WTC11 (cell line): ENCODE measurements around the gene DCK. TPM values are rescaled to one million over a fixed set of nuclear protein-coding genes. Genes with fewer than 3 reads are reported as not detected.
A peak's percentile ranks its signal among the peaks of the same experiment; 100 is the strongest.

Experiments used
- ATAC-seq: fragments of 200-7000 bp; cut with Tn5 transposase; 2 replicates; pipeline ENCODE4 v1.10.0; 2021; ENCODE audit warnings: mild to moderate bottlenecking, moderate library complexity
- CTCF ChIA-PET: fragments of 300-600 bp; sonication (Branson Sonifier 250); formaldehyde crosslinking; loops from one replicate; lab custom pipeline; 2021; ENCODE audit warnings: antibody characterized with exemption; lab: Charles Lee
- POLR2A ChIA-PET: fragments of 350-600 bp; sonication (Branson Sonifier 250); formaldehyde crosslinking; loops from one replicate; lab custom pipeline; 2021; ENCODE audit warnings: antibody characterized with exemption; lab: Charles Lee
- DNase-seq: peaks from one replicate; pipeline ENCODE4 v3.0.0; 2021; ENCODE audit warnings: low spot score
- H3K27ac Mint-ChIP-seq: 2 replicates; pipeline ENCODE4 v1.8.0; 2021; ENCODE audit warnings: mixed read lengths
- H3K27me3 Mint-ChIP-seq: 2 replicates; pipeline ENCODE4 v1.8.0; 2021; ENCODE audit warnings: low read depth, mild to moderate bottlenecking, moderate library complexity, mixed read lengths
- H3K36me3 Mint-ChIP-seq: 2 replicates; pipeline ENCODE4 v1.8.0; 2021; ENCODE audit warnings: mixed read lengths
- H3K4me1 Mint-ChIP-seq: 2 replicates; pipeline ENCODE4 v1.8.0; 2022; ENCODE audit warnings: mixed read lengths
- H3K4me3 Mint-ChIP-seq: 2 replicates; pipeline ENCODE4 v1.8.0; 2021; ENCODE audit warnings: mild to moderate bottlenecking, moderate library complexity, mixed read lengths
- H3K9me3 Mint-ChIP-seq: 2 replicates; pipeline ENCODE4 v1.8.0; 2021; ENCODE audit warnings: mixed read lengths
- CREM ChIP-seq: sonication (generic); formaldehyde crosslinking; IDR thresholded peaks from 2 replicates; pipeline ENCODE4 v1.8.1; 2022; ENCODE audit warnings: mild to moderate bottlenecking, missing genetic modification reagents, moderate library complexity
- ETV6 ChIP-seq: sonication (generic); formaldehyde crosslinking; IDR thresholded peaks from 2 replicates; pipeline ENCODE4 v1.8.1; 2022; ENCODE audit warnings: mild to moderate bottlenecking, missing genetic modification reagents
- FOXP1 ChIP-seq: sonication (generic); formaldehyde crosslinking; IDR thresholded peaks from 2 replicates; pipeline ENCODE4 v1.8.0; 2022; ENCODE audit warnings: missing genetic modification reagents, mild to moderate bottlenecking, moderate library complexity, borderline replicate concordance
- KAT7 ChIP-seq: sonication (generic); formaldehyde crosslinking; IDR thresholded peaks from 2 replicates; pipeline ENCODE4 v1.8.1; 2023; ENCODE audit warnings: missing genetic modification reagents, mild to moderate bottlenecking, borderline replicate concordance
- MLX ChIP-seq: sonication (generic); formaldehyde crosslinking; IDR thresholded peaks from 2 replicates; pipeline ENCODE4 v1.8.1; 2023; ENCODE audit warnings: mild to moderate bottlenecking, missing genetic modification reagents, moderate library complexity
- MXD4 ChIP-seq: fragments of 250-450 bp; sonication (Bioruptor Pico); IDR thresholded peaks from 2 replicates; pipeline ENCODE4 v1.8.0; 2021; ENCODE audit warnings: mild to moderate bottlenecking, moderate library complexity, borderline replicate concordance
- NR2C2 ChIP-seq: sonication (generic); formaldehyde crosslinking; IDR thresholded peaks from 2 replicates; pipeline ENCODE4 v1.8.0; 2022; ENCODE audit warnings: mild to moderate bottlenecking, missing genetic modification reagents
- SMAD4 ChIP-seq: sonication (generic); formaldehyde crosslinking; IDR thresholded peaks from 2 replicates; pipeline ENCODE4 v1.8.0; 2022; ENCODE audit warnings: mild to moderate bottlenecking, missing genetic modification reagents
- TCF7 ChIP-seq: sonication (generic); formaldehyde crosslinking; IDR thresholded peaks from 2 replicates; pipeline ENCODE4 v1.8.0; 2022; ENCODE audit warnings: mild to moderate bottlenecking, low read depth, missing genetic modification reagents, moderate library complexity
- USF1 ChIP-seq: sonication (generic); formaldehyde crosslinking; IDR thresholded peaks from 2 replicates; pipeline ENCODE4 v1.8.0; 2022; ENCODE audit warnings: mild to moderate bottlenecking, missing genetic modification reagents
- USF2 ChIP-seq: sonication (generic); formaldehyde crosslinking; IDR thresholded peaks from 2 replicates; pipeline ENCODE4 v1.8.1; 2023; ENCODE audit warnings: mild to moderate bottlenecking, missing genetic modification reagents, moderate library complexity
- ZBTB21 ChIP-seq: sonication (generic); formaldehyde crosslinking; IDR thresholded peaks from 2 replicates; pipeline ENCODE4 v1.8.1; 2023; ENCODE audit warnings: mild to moderate bottlenecking, missing genetic modification reagents, borderline replicate concordance
- ZMAT4 ChIP-seq: fragments of 250-450 bp; sonication (Bioruptor Pico); IDR thresholded peaks from 2 replicates; pipeline ENCODE4 v1.9.0; 2021; ENCODE audit warnings: mild to moderate bottlenecking
- ZNF138 ChIP-seq: sonication (generic); formaldehyde crosslinking; conservative IDR thresholded peaks from 2 replicates; pipeline ENCODE4 v1.8.1; 2022; ENCODE audit warnings: mild to moderate bottlenecking, moderate library complexity, missing genetic modification reagents
- ZNF232 ChIP-seq: sonication (generic); formaldehyde crosslinking; IDR thresholded peaks from 2 replicates; pipeline ENCODE4 v1.8.0; 2022; ENCODE audit warnings: mild to moderate bottlenecking, missing genetic modification reagents
- ZNF396 ChIP-seq: fragments of 250-450 bp; sonication (Bioruptor Pico); IDR thresholded peaks from 2 replicates; pipeline ENCODE4 v1.8.0; 2021; ENCODE audit warnings: mild to moderate bottlenecking, moderate library complexity, borderline replicate concordance
- ZNF512 ChIP-seq: sonication (generic); formaldehyde crosslinking; IDR thresholded peaks from 2 replicates; pipeline ENCODE4 v1.8.1; 2022; ENCODE audit warnings: missing genetic modification reagents, borderline replicate concordance
- ZSCAN18 ChIP-seq: fragments of 250-450 bp; sonication (Bioruptor Pico); IDR thresholded peaks from 2 replicates; pipeline ENCODE4 v2.1.2; 2022; ENCODE audit warnings: mild to moderate bottlenecking, moderate library complexity
- total RNA-seq: library from RNA; stranded (reverse); gene quantifications from 3 replicates; pipeline ENCODE4 v1.2.3, GENCODE V29; 2021

Gene DCK
- total RNA-seq, 1 experiment from 2014 or later, result 15.0 TPM

- TF ChIP-seq USF1 (CRISPR knock-in tag), result no peak
- no peak for TF ChIP-seq MXD4 (CRISPR knock-in tag)
- TF ChIP-seq, all 79 proteins: peak for 0
Observed at GRCh38 chr4:71006203-71006907, 12.9 kb downstream of the DCK start (continued).

- Mint-ChIP-seq H3K4me3 (no peak overlapping the region), H3K36me3 (peaks cover 17% of the 10 kb centered on the region), H3K27me3 (no peaks in the 10 kb centered on the region), H3K4me1 (peaks cover 39% of the 10 kb centered on the region), H3K9me3 (peaks cover 8% of the 10 kb centered on the region), H3K27ac (peak overlapping the region; percentile 32; the same call in 1 of the 2 replicates)
- CTCF ChIA-PET, result interaction anchor here (1.1 kb wide), 1 partner anchor 10 kb away, joined by 3 read pairs; no protein-coding TSS in a partner anchor
- POLR2A ChIA-PET, result interaction anchor here (2.5 kb wide), 1 partner anchor 15 kb away, joined by 11 read pairs; the partner anchor contains the start of gene DCK
- ATAC-seq, result no peak
- TF ChIP-seq NR2C2 (CRISPR knock-in tag), result no peak
- TF ChIP-seq ZMAT4, result no peak
- no peak for TF ChIP-seq ZNF232 (CRISPR knock-in tag)
- no peak for TF ChIP-seq ZNF512 (CRISPR knock-in tag)
- no peak for TF ChIP-seq CREM (CRISPR knock-in tag)
- TF ChIP-seq FOXP1 (CRISPR knock-in tag), result no peak
- no peak for TF ChIP-seq USF2 (CRISPR knock-in tag)
- TF ChIP-seq ZBTB21, result no peak
- TF ChIP-seq SMAD4 (CRISPR knock-in tag), result no peak
- TF ChIP-seq ETV6 (CRISPR knock-in tag), result no peak
- no peak for TF ChIP-seq ZSCAN18 (CRISPR knock-in tag)
- no peak for TF ChIP-seq ZNF396 (CRISPR knock-in tag)
- no peak for TF ChIP-seq ZNF138
- no peak for TF ChIP-seq TCF7 (CRISPR knock-in tag)
- TF ChIP-seq KAT7 (CRISPR knock-in tag), result no peak
- no peak for TF ChIP-seq MLX (CRISPR knock-in tag)
- no peak for DNase-seq
Observed at GRCh38 chr4:71008196-71008595, 14.7 kb downstream of the DCK start.
